HepG2 (cell line): ENCODE measurements around the gene AKR1C2. TPM values are rescaled to one million over a fixed set of nuclear protein-coding genes. Genes with fewer than 3 reads are reported as not detected.
A peak's percentile ranks its signal among the peaks of the same experiment; 100 is the strongest.

Experiments used
- DMAP1 ChIP-seq: IDR thresholded peaks from 2 replicates; pipeline ENCODE4 v1.6.1; 2016
- ELF1 ChIP-seq: sonication (generic); formaldehyde crosslinking; IDR thresholded peaks from 2 replicates; pipeline ENCODE4 v1.4.0; 2020; ENCODE audit warnings: missing genetic modification reagents
- FOXA3 ChIP-seq: IDR thresholded peaks from 2 replicates; pipeline ENCODE4 v1.6.1; 2016; ENCODE audit warnings: missing genetic modification reagents, missing compliant biosample characterization
- HNRNPL ChIP-seq: fragments of 200-400 bp; formaldehyde crosslinking; IDR thresholded peaks from 2 replicates; pipeline ENCODE4 v1.6.1; 2017; ENCODE audit warnings: mild to moderate bottlenecking, low read depth, low read length
- POGZ ChIP-seq: sonication (generic); formaldehyde crosslinking; IDR thresholded peaks from 2 replicates; pipeline ENCODE4 v1.4.0; 2020; ENCODE audit warnings: mild to moderate bottlenecking, missing genetic modification reagents
- POLR2A ChIP-seq, 2 experiments: IDR thresholded peaks; 2 replicates each; pipeline ENCODE4 v1.6.1; 2011; ENCODE audit warnings: low read depth in 2 of 2, low read length in 2 of 2, mild to moderate bottlenecking in 1 of 2, moderate library complexity in 1 of 2; ENCODE audit not compliant: insufficient read depth in 1 of 2
- RXRA ChIP-seq: sonication (generic); formaldehyde crosslinking; IDR thresholded peaks from 2 replicates; pipeline ENCODE4 v1.5.1; 2020; ENCODE audit warnings: missing genetic modification reagents
- SNAI1 ChIP-seq: sonication (generic); formaldehyde crosslinking; IDR thresholded peaks from 2 replicates; pipeline ENCODE4 v1.5.0; 2020; ENCODE audit warnings: mild to moderate bottlenecking, missing genetic modification reagents, borderline replicate concordance
- TIGD3 ChIP-seq: sonication (generic); formaldehyde crosslinking; IDR thresholded peaks from 2 replicates; pipeline ENCODE4 v1.5.1; 2020; ENCODE audit warnings: mild to moderate bottlenecking, missing genetic modification reagents, borderline replicate concordance
- ZBTB40 ChIP-seq, 2 experiments: fragments of 450-650 bp in 1 of 2; sonication (generic) in 1 of 2; formaldehyde crosslinking in 1 of 2; IDR thresholded peaks; 2 replicates each; pipeline versions ENCODE4 v1.6.1 to v1.8.0; 2016 to 2022; ENCODE audit warnings: antibody characterized with exemption in 1 of 2, mild to moderate bottlenecking in 1 of 2, missing genetic modification reagents in 1 of 2
- ZBTB46 ChIP-seq: sonication (generic); formaldehyde crosslinking; IDR thresholded peaks from 2 replicates; pipeline ENCODE4 v1.4.0; 2020; ENCODE audit warnings: mild to moderate bottlenecking, missing genetic modification reagents, borderline replicate concordance
- ZIK1 ChIP-seq: sonication (generic); formaldehyde crosslinking; IDR thresholded peaks from 2 replicates; pipeline ENCODE4 v1.5.0; 2020; ENCODE audit warnings: mild to moderate bottlenecking, low read depth, missing genetic modification reagents, borderline replicate concordance
- ZNF280D ChIP-seq: sonication (generic); formaldehyde crosslinking; IDR thresholded peaks from 2 replicates; pipeline ENCODE4 v1.5.1; 2020; ENCODE audit warnings: mild to moderate bottlenecking, missing genetic modification reagents
- ZNF3 ChIP-seq: IDR thresholded peaks from 2 replicates; pipeline ENCODE4 v1.7.0; 2017; ENCODE audit warnings: inconsistent platforms
- ZNF724P ChIP-seq: sonication (generic); formaldehyde crosslinking; IDR thresholded peaks from 2 replicates; pipeline ENCODE4 v1.8.0; 2022; ENCODE audit warnings: missing genetic modification reagents, borderline replicate concordance
- ZNF777 ChIP-seq: sonication (generic); formaldehyde crosslinking; IDR thresholded peaks from 2 replicates; pipeline ENCODE4 v1.4.0; 2020; ENCODE audit warnings: missing genetic modification reagents
- polyA plus RNA-seq, 8 experiments: library from polyadenylated mRNA; depleted of rRNA in 3 of 8; stranded (reverse) in 7 of 8; unstranded in 1 of 8; fragments of >200 nt; fragmentation: Illumina TruSeq in 4 of 8; extraction: Trizol in 4 of 8; gene quantifications; 2 replicates each; pipeline versions ENCODE4 v1.2.1 to v1.2.3, GENCODE V29; 2011 to 2016; ENCODE audit warnings: low read depth in 4 of 8, missing spikeins in 1 of 8, mixed read lengths in 1 of 8; ENCODE audit not compliant: insufficient read depth in 1 of 8
- total RNA-seq, 5 experiments: library from RNA; depleted of rRNA; stranded (reverse); fragments of >200 nt; fragmentation: Illumina TruSeq; extraction: Trizol; gene quantifications; 2 replicates each; pipeline ENCODE4 v1.2.3, GENCODE V29; 2016; ENCODE audit warnings: low read depth in 1 of 5

The AKR1C2 gene
- total and polyA plus RNA-seq, 2 of the 13 experiments (the other 11 are each of a cell fraction or from before 2014, with no cell fraction given), result 140 to 900 TPM

GRCh38 chr10:5014936-5015335, 11.3 kb upstream of the AKR1C2 start (continued):
- TF ChIP-seq ZBTB40 (IDR thresholded peaks at IDR 0.05) (no peak), ZBTB40 (CRISPR knock-in tag; IDR thresholded peaks at IDR 0.05) (no peak), POLR2A (IDR thresholded peaks at IDR 0.05; ENCODE audit: insufficient read depth in 1 of 2, low read depth in 2 of 2, low read length in 2 of 2) (no peak), ZNF777 (CRISPR knock-in tag) (no peak), SNAI1 (CRISPR knock-in tag) (no peak), ZNF3 (CRISPR knock-in tag) (no peak), ZBTB46 (CRISPR knock-in tag) (no peak), ZNF280D (CRISPR knock-in tag) (no peak), ELF1 (CRISPR knock-in tag) (no peak), FOXA3 (peak; percentile 45; the same call in 1 of the 2 replicates), DMAP1 (no peak), ZNF724P (CRISPR knock-in tag) (no peak), TIGD3 (CRISPR knock-in tag) (no peak), HNRNPL (no peak), POGZ (CRISPR knock-in tag) (peak; percentile 54), ZIK1 (CRISPR knock-in tag) (no peak), RXRA (no peak)
